GM18499 (cell line): ENCODE data around the gene IMP3.

Experiments
- ATAC-seq: cut with Tn5 transposase; IDR thresholded peaks from one replicate; pipeline ENCODE4 v1.9.1; 2021; ENCODE audit warnings: moderate number of reproducible peaks; ENCODE audit not compliant: insufficient read depth, unreplicated experiment

IMP3 gene

DNA sequence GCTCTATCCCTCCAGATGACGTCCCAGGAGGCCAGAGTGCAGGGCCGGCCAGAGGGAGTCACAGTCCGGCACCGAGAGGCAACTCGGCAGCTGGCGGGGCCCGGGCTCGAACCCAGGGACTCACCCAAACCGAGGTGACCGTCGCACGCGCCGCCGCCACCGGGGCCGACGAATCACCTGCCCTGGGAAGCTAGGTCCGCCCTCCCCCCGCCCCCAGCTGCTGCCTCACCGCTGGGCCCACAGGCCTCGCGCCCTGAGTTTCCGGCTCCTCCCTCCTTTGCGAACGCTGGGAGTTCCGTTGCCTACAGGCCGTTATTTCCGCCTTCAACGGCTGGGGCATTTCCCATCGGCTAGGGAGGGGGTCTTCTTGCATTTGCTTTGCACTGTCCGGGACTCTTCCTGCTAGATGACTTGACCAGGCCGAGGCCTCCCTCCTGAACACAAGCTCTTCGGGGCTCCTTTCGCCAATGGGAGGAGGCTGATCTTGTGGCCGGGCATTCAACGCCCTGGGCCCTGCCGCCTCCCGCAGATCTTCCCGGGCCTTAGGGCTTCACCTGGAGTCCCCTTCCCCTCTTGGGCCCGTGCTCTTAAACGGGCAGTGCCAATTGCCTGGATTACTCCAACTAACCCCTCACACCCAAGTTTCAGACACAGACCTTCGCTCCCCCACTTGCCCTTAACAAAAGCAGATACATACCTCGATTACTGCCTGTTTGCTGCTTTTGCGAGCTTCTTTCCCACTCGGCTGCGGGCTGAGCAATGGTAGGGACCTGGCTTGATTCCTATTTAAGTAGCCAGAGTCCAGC, 14.3 kb downstream of the IMP3 start, which contains the start of gene SNUPN:
Gene SNUPN, minus strand, starts transcription at position 184 of the 806 bp plus-strand sequence. CDS start 4,674 bp downstream, outside the sequence.
- ATAC-seq, result no peak

DNA sequence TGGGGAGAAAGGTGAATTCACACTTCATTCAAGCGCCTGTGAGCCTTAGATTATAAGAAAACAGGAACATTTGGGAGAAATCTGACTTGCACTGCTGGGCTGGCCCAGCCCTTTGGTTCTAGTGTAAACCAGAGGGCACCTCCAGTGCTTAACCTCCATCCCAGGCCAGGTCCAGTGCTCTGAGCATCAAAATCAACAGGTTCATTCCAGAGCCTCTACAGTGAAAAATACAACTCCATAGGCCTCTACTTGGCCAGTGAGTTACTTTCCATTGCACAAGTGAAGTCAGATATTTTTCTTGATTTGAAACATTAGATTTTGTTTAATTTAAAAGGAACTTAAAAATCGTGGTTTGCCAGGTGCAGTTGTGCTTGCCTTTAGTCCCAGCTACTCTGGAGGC, 17.5 kb downstream of the IMP3 start:
- ATAC-seq, result no peak

DNA sequence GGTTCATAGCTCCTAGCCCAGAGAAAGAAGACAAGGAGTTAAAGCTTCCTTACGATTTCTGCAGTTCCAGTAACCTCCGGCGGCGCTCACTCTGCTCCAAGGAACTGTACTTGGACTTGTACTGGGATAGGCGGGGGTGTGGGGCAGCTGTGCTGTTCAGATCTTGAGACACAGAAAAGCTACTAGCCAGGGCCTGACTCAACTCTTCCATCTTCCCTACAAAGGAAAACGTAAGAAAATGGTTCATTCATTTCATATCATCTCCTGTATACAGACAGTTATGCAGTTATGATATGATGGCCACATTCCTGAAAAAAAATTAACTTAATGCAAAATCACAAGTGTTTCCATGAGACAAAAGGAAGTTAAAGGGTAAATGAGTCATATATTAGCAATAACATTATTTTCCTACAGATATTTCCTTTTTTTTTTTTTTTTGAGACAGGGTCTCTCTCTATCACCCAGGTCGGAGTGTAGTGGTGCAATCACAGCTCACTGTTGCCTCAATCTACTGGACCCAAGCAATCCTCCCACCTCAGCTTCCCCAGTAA, 19.1 kb downstream of the IMP3 start:
- ATAC-seq, result no peak

DNA sequence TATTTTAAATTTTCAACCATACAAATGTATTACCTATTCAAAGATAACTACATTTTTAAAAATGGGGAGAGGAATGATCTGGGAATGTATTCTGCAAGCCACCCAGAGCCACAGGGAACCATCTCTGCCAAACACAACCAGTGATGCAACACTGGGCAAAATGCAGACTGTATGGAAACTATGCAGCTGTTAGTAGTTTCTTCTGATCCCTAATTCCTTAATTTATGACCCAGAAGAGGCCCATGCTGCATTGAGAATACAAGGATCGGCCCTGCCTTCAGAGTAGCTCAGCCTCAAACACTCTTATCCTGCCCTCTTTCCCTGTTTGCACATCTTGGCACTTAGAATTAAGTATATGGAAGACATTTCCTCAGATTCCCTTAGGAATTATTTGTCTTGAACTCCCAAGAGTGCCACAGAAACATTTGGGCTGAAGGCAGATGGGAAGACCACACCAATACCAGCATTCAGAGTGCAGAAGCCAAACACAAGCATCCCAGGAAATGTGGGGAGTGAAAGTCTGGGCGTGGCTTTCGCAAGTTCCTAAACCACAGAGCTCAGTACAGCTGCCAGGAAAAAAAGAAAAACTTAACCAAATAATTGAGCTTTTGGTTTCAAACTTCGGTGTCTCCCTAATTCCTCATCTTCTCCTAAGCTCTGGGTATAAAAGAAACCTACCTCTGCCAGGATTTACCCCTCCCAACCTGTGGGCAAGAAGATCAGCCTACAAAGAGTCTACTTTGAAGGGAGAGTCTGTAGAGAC, 19.8 kb downstream of the IMP3 start:
- no peak for ATAC-seq

DNA sequence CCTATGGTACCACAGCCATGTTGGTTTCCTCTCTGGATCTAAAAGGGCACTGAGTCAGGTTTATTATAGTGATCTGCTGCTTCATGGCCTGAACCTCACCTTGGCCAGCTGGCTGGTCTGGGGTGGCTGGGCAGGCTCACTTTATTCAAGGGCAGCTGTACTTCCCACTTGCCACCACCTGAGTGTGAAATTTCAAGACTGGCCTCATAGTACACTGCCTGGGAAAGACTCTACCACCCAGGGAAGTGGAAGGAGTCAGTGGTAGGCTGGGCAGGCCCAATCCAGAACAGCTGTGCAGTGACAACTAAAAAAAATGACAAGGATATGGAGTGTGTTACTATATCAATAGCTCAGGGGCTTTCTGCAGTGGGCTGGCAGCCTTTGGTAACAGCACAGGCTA, 23.3 kb downstream of the IMP3 start:
- ATAC-seq, result no peak

DNA sequence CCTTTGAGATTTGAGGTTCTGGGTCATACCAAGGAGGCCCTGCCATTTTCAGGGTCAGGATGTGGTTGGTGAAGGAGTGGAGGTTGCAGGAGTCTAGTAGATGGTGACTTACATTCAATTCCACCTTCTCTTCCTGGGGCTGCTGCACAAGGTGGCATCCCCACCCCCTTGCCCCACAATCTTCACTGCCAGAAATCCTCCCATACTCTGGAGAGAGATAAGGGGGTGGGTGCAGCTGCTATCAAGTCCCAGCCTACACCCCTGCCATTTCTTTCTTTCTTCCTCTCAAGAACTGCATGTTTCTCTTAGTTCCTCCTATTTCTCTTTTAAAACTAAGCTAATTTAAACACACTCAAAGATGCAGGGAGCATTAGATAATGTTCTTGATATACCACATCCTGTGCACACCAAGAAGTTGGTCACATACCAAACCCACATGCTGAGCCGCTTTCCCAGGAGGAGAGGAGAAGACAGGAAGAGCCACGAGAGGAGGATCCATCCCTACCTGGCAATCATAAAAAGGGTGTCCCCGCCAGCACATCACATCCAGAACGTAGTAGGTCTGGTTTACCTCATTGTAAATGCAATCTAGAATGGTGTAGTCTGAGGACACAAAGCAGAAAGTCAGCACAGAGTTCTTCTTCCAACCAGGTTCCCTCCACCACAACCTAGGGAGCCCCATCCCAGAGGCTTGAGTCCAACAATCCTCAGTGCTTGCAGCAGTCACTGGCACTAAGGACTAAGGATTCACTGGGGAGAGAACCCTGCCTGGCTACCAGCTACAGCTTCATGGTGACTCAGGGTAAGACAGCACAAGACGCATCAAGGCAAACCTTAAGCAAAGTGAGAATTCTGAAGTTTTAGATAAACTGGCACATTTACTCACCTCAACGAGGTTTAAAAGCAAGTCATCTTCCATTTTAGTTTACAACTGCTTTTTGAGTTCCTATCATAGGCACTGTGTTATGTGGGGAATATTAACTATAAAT, 33.0 kb downstream of the IMP3 start:
- ATAC-seq, result no peak

DNA sequence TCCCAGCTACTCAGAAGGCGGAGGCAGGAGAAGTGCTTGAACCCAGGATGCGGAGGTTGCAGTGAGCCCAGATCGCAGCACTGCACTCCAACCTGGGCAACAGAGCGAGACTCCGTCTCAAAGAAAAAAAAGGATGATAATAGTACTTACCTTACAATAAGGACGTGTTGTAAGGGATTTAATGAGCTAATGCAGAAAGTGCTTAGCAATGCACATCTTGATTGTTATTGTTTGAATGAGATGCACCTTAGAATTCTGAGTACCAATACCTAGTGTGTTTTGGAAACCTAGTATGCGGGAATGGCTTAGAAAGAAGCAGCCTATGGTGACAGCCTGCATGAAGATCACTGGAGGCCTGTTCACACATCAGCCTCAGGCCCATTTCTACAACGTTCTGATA, 34.0 kb downstream of the IMP3 start:
- ATAC-seq, result no peak

DNA sequence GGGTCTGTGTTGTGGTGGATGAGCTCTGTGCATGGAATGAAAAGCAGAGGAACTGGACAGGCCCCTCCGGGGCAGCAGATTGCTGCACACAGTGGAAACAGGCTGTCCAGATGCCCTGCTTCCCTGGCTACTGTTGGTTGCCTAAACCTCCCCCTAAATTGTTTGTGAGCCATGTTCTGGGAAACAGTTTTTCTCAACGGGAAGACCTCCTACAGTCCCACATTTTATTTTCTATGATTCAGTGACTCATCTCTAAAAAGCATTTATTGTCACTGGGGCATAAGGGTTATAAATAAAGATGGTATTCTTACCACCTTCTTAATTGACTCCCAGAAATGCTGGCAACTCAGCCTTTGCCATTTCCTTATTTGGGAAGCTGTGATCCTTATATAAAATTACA, 40.6 kb downstream of the IMP3 start:
- ATAC-seq, result no peak

DNA sequence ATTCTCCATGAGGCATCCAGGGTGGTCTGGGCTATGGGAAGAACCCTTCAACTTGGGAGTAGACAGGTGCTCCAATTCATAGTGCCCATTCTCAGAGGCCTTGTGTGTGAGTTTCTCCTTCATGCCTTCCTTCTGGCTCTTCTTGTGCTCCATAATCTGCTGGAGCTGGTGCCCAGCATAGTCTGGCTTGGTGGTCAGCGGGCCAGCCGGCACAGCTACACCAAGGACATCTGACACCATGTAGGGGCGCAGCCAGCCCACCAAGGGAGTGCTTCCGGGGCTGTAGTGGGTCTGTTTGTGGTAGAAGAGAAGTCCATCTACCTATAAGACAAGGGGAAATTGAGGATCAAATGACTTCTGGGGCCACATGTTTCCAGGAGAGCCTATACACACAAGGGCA, 41.7 kb downstream of the IMP3 start:
- no peak for ATAC-seq

DNA sequence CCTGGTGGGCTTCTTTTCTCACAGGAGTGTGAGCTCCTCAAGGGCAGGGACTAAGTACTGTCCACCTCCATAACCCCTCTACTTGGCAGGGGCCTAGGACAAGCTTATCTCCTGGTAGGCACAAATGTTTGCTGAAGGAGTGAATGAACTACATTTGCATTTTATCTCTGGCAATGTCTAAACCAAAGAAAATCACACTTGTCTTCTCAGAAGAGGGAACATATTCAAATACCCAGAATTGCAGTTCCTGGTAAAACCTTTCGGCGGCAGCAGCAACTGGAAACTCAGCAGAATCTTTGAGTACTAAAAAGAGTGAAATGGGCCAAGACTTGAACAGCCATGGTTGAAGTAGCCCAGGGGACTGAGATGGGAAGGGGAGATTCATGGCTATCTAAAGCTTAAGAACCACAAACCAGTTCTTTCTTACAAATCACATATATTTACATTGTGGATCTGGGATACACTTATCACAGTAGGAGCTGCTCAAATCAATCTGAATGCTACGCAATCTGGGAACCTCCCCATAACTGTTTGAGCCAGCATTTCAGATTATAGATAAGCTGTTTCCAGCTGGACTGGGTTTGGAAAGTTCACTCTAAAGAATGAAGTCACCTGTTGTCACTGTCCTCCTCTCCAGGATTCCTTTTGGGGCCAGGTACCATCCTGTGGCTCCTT, 42.2 kb downstream of the IMP3 start:
- no peak for ATAC-seq

DNA sequence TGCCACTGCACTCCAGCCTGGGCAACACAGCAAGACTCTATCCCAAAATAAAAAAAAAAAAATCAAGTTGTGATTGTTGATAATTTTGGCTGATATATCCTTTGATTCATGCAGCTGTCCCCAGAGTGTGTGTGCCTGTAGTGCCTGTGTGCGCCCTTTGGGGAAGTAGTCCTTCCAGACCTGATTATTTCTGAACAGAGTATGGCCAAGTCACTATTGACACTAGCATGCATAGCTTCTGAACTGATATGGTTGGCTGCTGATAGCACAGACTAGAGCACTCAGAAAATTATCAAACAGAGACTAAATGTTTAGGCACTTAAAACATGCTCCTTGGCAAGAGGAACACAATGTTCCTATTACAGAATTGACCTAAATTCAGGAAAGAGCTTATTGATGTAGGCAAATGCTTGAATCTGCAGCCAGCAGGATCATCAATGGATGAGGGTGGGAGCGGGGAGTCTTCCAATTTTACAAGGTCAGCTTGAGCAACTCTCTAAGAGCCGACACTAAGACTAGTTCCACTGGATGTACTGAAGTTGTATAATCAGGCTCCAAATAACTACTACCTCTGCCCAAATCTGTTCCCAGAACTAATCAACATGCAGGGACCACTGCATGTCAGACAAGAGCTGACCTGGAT, 43.2 kb downstream of the IMP3 start:
- ATAC-seq, result no peak

DNA sequence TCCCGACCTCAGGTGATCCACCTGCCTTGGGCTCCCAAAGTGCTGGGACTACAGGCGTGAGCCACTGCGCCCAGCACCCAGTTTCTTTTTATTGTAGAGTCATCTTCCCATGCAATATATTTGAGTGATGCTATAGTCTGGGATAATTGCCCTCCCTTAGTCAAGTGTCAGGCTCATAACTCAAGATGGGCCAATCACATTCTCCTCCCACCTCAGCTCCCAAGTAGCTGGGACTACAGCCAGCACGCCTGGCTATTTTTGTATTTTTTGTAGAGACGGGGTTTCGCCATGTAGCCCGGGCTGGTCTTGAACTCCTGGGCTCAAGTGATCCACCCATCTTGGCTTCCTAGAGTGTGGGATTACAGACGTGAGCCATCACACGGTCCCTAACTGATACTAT, 45.7 kb downstream of the IMP3 start:
- no peak for ATAC-seq

DNA sequence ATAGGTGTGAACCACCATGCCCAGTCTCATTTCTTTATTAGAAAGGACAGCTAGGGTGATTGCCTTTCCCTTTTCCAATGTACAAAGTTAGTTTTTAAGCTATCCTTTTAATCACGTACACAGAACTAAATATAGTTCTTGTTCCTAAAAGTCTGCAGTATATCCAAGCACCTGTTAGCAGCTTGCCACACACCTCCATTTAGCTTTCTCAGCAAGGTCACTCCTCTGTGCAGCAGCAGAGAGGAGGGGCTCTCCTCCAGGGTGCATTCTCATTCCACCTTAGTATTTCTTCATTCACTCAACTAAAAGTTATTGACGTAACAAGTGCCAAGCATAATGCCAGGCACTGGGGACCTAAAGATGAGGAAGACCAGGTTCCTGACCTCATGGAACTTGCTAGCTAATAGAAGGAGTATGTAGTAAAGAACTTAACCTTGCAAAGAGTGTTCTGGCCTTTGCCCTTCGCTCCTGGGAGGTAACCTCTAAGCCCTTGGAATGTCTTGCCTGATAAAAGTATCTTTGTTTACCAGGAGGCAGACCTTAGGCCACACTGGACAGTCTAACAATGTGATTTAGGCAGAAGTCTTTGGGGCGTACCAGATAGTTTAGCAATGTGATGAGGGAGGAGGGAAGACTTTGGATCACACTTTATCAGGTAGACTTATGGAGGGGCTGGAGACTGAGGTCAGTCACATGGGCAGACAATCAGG, 48.2 kb downstream of the IMP3 start:
- ATAC-seq, result no peak

DNA sequence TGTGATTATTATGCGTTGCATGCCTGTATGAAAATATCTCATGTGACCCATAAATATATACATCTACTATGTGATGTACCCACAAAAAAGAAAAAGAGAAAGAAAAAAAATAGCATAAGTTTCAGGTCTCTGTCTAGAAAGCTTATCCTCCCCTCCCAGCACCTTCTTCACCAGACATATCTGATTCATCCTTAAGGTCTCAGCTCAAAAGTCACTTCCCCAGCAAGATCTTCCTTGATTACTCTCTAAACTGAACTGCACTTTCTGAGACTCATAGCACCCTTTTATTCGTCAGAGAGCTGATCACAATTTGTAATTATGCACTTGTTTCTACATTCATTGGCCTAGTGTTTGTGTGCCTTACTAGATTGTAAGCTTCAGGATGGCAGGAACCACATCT, 49.8 kb downstream of the IMP3 start:
- ATAC-seq, result no peak
